SK-MEL-5 (cell line): ENCODE data around the gene RIF1. TPM values are rescaled to one million over a fixed set of nuclear protein-coding genes. Genes with fewer than 3 reads are reported as not detected.
A peak's percentile ranks its signal among the peaks of the same experiment; 100 is the strongest.

ENCODE experiments used
- DNase-seq: peaks from one replicate; pipeline ENCODE4 v3.0.0-alpha.2; 2016; ENCODE audit warnings: low read depth, low spot score
- in situ Hi-C: cut with HindIII; loops from 2 replicates; pipeline ENCODE4 v1.10.0; 2016; ENCODE audit warnings: low sequenced_read_pairs, high pct_unique_total_duplicates, low pct_unique_long_range_greater_than_20kb
- polyA plus RNA-seq, 2 experiments: library from polyadenylated mRNA; depleted of rRNA; stranded (reverse); fragments of >200 nt; gene quantifications; 2 replicates each; pipeline ENCODE4 v1.2.3, GENCODE V29; 2015
- total RNA-seq: library from RNA; depleted of rRNA; stranded (reverse); fragments of >200 nt; shearing (Covaris generic); gene quantifications from 2 replicates; pipeline ENCODE4 v1.2.3, GENCODE V29; 2014; rRNA removed

The RIF1 gene
- 29.6 and 37.0 TPM in 2 replicates for total RNA-seq
- 6.0 and 11.3 TPM in 2 replicates for polyA plus RNA-seq (2015; cell fraction: cytosol; rRNA removed)
- polyA plus RNA-seq (2015; cell fraction: nucleus; rRNA removed), result 23.9 and 27.2 TPM in 2 replicates

- in situ Hi-C loops, result no loop called here
- DNase-seq, result peak; percentile 95
Observed at GRCh38 chr2:151409601-151410484, at the start of gene RIF1. RIF1 (plus strand) TSS chr2:151409902; CDS start chr2:151410424, 522 bp downstream.

GRCh38 chr2:151361674-151362370, 47.9 kb upstream of the RIF1 start:
- in situ Hi-C loops, result no loop called here
- no peak for DNase-seq

- peak; percentile 54 for DNase-seq
- in situ Hi-C loops, result no loop called here
Observed at GRCh38 chr2:151363709-151364108, 46.0 kb upstream of the RIF1 start.

- in situ Hi-C loops, result no loop called here
- DNase-seq, result no peak
Observed at GRCh38 chr2:151367571-151367970, 42.1 kb upstream of the RIF1 start.

- in situ Hi-C loops, result no loop called here
- DNase-seq, result no peak
Observed at GRCh38 chr2:151374436-151374835, 35.3 kb upstream of the RIF1 start.

GRCh38 chr2:151379169-151379568, 30.5 kb upstream of the RIF1 start:
- no peak for DNase-seq
- in situ Hi-C loops, result no loop called here

GRCh38 chr2:151380580-151381235, 29.0 kb upstream of the RIF1 start:
- in situ Hi-C loops, result no loop called here
- no peak for DNase-seq

- in situ Hi-C loops, result no loop called here
Observed at GRCh38 chr2:151381266-151381665, 28.4 kb upstream of the RIF1 start.

GRCh38 chr2:151388011-151388410, 21.7 kb upstream of the RIF1 start:
- in situ Hi-C loops, result no loop called here
- DNase-seq, result no peak

More at GRCh38 chr2:151381266-151381665, 28.4 kb upstream of the RIF1 start:
- no peak for DNase-seq

- in situ Hi-C loops, result no loop called here
- DNase-seq, result no peak
Observed at GRCh38 chr2:151391436-151391835, 18.3 kb upstream of the RIF1 start.

GRCh38 chr2:151394509-151394908, 15.2 kb upstream of the RIF1 start:
- DNase-seq, result no peak
- in situ Hi-C loops, result no loop called here

- DNase-seq, result no peak
- in situ Hi-C loops, result no loop called here
Observed at GRCh38 chr2:151395509-151396374, 14.0 kb upstream of the RIF1 start.

- in situ Hi-C loops, result no loop called here
- DNase-seq, result no peak
Observed at GRCh38 chr2:151399981-151400380, 9.7 kb upstream of the RIF1 start.

- DNase-seq, result no peak
- in situ Hi-C loops, result no loop called here
Observed at GRCh38 chr2:151401149-151401548, 8.6 kb upstream of the RIF1 start.

GRCh38 chr2:151403914-151404313, 5.8 kb upstream of the RIF1 start:
- no peak for DNase-seq
- in situ Hi-C loops, result no loop called here

- no peak for DNase-seq
- in situ Hi-C loops, result no loop called here
Observed at GRCh38 chr2:151405376-151405775, 4.3 kb upstream of the RIF1 start.

GRCh38 chr2:151407281-151407680, 2.4 kb upstream of the RIF1 start:
- in situ Hi-C loops, result no loop called here
- DNase-seq, result no peak
